Ishikawa (cell line): ENCODE data around the gene GRID2IP.

ENCODE experiments used
- CEBPB ChIP-seq: IDR thresholded peaks from 2 replicates; pipeline ENCODE4 v1.6.1; 2012
- CREB1 ChIP-seq: IDR thresholded peaks from 2 replicates; pipeline ENCODE4 v1.6.1; 2012; ENCODE audit warnings: low read depth
- EGR1 ChIP-seq: IDR thresholded peaks from 2 replicates; pipeline ENCODE4 v1.6.1; 2012
- EP300 ChIP-seq: IDR thresholded peaks from 2 replicates; pipeline ENCODE4 v1.6.1; 2012; ENCODE audit warnings: borderline replicate concordance
- MAX ChIP-seq: IDR thresholded peaks from 2 replicates; pipeline ENCODE4 v1.6.1; 2012
- NFIC ChIP-seq: IDR thresholded peaks from 2 replicates; pipeline ENCODE4 v1.6.1; 2012
- RAD21 ChIP-seq: IDR thresholded peaks from 2 replicates; pipeline ENCODE4 v1.6.1; 2012; ENCODE audit warnings: low read depth
- TAF1 ChIP-seq: IDR thresholded peaks from 2 replicates; pipeline ENCODE4 v1.6.1; 2012; ENCODE audit warnings: low read depth, mild to moderate bottlenecking
- TCF12 ChIP-seq: IDR thresholded peaks from 2 replicates; pipeline ENCODE4 v1.6.1; 2012; ENCODE audit warnings: low read depth
- TEAD4 ChIP-seq: IDR thresholded peaks from 2 replicates; pipeline ENCODE4 v1.6.1; 2012
- YY1 ChIP-seq: IDR thresholded peaks from 2 replicates; pipeline ENCODE4 v1.6.1; 2012; ENCODE audit warnings: low read depth
- TF ChIP-seq, protein P1 (sequence below): IDR thresholded peaks from 2 replicates; pipeline ENCODE4 v1.6.1; 2012
- TF ChIP-seq, protein P2 (sequence below): IDR thresholded peaks from 2 replicates; pipeline ENCODE4 v1.6.1; 2012; ENCODE audit warnings: low read depth, mild to moderate bottlenecking

- TF ChIP-seq MAX (no peak), EP300 (no peak), CREB1 (no peak), CEBPB (no peak), NFIC (no peak), RAD21 (no peak), TAF1 (no peak), YY1 (no peak), TEAD4 (no peak), TCF12 (no peak), EGR1 (no peak)
- TF ChIP-seq, protein P1, sequence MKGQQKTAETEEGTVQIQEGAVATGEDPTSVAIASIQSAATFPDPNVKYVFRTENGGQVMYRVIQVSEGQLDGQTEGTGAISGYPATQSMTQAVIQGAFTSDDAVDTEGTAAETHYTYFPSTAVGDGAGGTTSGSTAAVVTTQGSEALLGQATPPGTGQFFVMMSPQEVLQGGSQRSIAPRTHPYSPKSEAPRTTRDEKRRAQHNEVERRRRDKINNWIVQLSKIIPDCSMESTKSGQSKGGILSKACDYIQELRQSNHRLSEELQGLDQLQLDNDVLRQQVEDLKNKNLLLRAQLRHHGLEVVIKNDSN = no peak
- TF ChIP-seq, protein P2, sequence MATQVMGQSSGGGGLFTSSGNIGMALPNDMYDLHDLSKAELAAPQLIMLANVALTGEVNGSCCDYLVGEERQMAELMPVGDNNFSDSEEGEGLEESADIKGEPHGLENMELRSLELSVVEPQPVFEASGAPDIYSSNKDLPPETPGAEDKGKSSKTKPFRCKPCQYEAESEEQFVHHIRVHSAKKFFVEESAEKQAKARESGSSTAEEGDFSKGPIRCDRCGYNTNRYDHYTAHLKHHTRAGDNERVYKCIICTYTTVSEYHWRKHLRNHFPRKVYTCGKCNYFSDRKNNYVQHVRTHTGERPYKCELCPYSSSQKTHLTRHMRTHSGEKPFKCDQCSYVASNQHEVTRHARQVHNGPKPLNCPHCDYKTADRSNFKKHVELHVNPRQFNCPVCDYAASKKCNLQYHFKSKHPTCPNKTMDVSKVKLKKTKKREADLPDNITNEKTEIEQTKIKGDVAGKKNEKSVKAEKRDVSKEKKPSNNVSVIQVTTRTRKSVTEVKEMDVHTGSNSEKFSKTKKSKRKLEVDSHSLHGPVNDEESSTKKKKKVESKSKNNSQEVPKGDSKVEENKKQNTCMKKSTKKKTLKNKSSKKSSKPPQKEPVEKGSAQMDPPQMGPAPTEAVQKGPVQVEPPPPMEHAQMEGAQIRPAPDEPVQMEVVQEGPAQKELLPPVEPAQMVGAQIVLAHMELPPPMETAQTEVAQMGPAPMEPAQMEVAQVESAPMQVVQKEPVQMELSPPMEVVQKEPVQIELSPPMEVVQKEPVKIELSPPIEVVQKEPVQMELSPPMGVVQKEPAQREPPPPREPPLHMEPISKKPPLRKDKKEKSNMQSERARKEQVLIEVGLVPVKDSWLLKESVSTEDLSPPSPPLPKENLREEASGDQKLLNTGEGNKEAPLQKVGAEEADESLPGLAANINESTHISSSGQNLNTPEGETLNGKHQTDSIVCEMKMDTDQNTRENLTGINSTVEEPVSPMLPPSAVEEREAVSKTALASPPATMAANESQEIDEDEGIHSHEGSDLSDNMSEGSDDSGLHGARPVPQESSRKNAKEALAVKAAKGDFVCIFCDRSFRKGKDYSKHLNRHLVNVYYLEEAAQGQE = no peak
These were observed 91.0 kb downstream of the GRID2IP start for GRCh38 chr7:6460303-6460702.
